ENCODE data around the gene CAPRIN1. TPM values are rescaled to one million over a fixed set of nuclear protein-coding genes. Genes with fewer than 3 reads are reported as not detected.

CAPRIN1 gene, protein sequence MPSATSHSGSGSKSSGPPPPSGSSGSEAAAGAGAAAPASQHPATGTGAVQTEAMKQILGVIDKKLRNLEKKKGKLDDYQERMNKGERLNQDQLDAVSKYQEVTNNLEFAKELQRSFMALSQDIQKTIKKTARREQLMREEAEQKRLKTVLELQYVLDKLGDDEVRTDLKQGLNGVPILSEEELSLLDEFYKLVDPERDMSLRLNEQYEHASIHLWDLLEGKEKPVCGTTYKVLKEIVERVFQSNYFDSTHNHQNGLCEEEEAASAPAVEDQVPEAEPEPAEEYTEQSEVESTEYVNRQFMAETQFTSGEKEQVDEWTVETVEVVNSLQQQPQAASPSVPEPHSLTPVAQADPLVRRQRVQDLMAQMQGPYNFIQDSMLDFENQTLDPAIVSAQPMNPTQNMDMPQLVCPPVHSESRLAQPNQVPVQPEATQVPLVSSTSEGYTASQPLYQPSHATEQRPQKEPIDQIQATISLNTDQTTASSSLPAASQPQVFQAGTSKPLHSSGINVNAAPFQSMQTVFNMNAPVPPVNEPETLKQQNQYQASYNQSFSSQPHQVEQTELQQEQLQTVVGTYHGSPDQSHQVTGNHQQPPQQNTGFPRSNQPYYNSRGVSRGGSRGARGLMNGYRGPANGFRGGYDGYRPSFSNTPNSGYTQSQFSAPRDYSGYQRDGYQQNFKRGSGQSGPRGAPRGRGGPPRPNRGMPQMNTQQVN
- polyA plus RNA-seq (2012; ENCODE audit: insufficient read length, low read depth) = 147 TPM

DNA sequence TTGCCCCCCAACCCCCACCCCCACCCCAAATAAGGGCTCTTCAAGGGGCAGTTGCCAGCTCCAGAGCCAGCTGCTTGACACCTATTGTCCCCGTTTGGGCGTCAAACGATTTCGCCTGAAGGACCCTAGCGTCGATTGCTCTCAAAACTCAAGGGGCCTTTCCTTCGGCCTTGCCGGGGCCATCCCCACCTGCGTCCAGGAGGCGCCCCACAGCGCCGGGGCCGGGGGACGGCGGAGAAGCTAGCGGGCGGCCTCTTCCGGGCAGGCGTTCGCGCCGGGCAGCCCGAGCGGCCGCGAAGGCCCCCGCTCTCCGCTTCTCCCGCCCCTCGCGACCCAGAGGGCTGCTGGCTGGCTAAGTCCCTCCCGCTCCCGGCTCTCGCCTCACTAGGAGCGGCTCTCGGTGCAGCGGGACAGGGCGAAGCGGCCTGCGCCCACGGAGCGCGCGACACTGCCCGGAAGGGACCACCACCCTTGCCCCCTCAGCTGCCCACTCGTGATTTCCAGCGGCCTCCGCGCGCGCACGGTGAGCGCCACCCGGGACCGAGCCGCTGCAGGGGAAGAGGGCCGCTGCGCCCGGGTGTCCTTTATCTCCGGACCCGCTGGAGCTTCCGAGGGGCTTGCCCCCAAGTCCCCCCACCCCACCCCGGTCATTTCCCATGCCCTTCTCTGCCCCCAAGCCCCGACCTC is at the start of gene CAPRIN1:
TSS of gene CAPRIN1 (plus strand) at position 383 of the 687 bp plus-strand sequence. CDS start 690 bp downstream, outside the sequence.
- TF ChIP-seq TAF1 (IDR thresholded peaks at IDR 0.05; ENCODE audit: borderline replicate concordance, insufficient read depth, low read length) (0 out of 2 replicates have a peak, but pooled peaks have one; percentile 8), POLR2AphosphoS5 (IDR thresholded peaks at IDR 0.05; ENCODE audit: low read depth, low read length) (peak; percentile 92), SIN3A (IDR thresholded peaks at IDR 0.05; ENCODE audit: borderline replicate concordance, insufficient read depth, low read length) (no peak; the same call in 1 of the 2 replicates)
- TF ChIP-seq, protein P1, sequence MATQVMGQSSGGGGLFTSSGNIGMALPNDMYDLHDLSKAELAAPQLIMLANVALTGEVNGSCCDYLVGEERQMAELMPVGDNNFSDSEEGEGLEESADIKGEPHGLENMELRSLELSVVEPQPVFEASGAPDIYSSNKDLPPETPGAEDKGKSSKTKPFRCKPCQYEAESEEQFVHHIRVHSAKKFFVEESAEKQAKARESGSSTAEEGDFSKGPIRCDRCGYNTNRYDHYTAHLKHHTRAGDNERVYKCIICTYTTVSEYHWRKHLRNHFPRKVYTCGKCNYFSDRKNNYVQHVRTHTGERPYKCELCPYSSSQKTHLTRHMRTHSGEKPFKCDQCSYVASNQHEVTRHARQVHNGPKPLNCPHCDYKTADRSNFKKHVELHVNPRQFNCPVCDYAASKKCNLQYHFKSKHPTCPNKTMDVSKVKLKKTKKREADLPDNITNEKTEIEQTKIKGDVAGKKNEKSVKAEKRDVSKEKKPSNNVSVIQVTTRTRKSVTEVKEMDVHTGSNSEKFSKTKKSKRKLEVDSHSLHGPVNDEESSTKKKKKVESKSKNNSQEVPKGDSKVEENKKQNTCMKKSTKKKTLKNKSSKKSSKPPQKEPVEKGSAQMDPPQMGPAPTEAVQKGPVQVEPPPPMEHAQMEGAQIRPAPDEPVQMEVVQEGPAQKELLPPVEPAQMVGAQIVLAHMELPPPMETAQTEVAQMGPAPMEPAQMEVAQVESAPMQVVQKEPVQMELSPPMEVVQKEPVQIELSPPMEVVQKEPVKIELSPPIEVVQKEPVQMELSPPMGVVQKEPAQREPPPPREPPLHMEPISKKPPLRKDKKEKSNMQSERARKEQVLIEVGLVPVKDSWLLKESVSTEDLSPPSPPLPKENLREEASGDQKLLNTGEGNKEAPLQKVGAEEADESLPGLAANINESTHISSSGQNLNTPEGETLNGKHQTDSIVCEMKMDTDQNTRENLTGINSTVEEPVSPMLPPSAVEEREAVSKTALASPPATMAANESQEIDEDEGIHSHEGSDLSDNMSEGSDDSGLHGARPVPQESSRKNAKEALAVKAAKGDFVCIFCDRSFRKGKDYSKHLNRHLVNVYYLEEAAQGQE (IDR thresholded peaks at IDR 0.05; ENCODE audit: insufficient read depth in 1 of 2, low read depth in 2 of 2, low read length in 2 of 2) = no peak

GRCh38 chr11:34002420-34002819 is 49.1 kb upstream of the CAPRIN1 start:
- TF ChIP-seq TAF1 (IDR thresholded peaks at IDR 0.05; ENCODE audit: borderline replicate concordance, insufficient read depth, low read length) (no peak), FOXP2 (optimal IDR thresholded peaks at IDR 0.05; ENCODE audit: borderline replicate concordance, extremely low read depth, extremely low read length, insufficient read depth) (no peak), POLR2AphosphoS5 (IDR thresholded peaks at IDR 0.05; ENCODE audit: low read depth, low read length) (no peak)
- TF ChIP-seq, protein P1 (IDR thresholded peaks at IDR 0.05; ENCODE audit: insufficient read depth in 1 of 2, low read depth in 2 of 2, low read length in 2 of 2) = no peak

DNA sequence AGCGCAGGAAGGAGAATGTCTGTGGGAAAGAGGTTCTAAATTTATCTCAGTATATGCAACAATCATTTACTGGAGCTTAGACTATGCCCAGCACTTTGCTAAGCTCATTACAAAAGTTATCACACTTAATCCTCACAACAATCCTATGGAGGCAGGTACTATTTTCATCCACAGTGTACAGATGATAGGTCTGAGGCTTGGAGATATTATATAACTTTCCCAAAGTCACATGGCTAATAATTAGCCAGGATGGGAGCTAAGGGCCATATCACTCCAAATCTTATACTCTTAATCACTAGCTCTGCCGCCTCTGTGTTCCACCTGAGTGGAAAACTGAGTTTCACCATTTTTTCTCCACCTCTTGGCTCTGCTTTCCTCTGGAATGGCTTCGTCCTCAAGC is 47.3 kb upstream of the CAPRIN1 start:
- TF ChIP-seq FOXP2 (optimal IDR thresholded peaks at IDR 0.05; ENCODE audit: borderline replicate concordance, extremely low read depth, extremely low read length, insufficient read depth) (no peak), POLR2AphosphoS5 (IDR thresholded peaks at IDR 0.05; ENCODE audit: low read depth, low read length) (no peak), TAF1 (IDR thresholded peaks at IDR 0.05; ENCODE audit: borderline replicate concordance, insufficient read depth, low read length) (no peak), SIN3A (IDR thresholded peaks at IDR 0.05; ENCODE audit: borderline replicate concordance, insufficient read depth, low read length) (no peak)
- TF ChIP-seq, protein P1 (IDR thresholded peaks at IDR 0.05; ENCODE audit: insufficient read depth in 1 of 2, low read depth in 2 of 2, low read length in 2 of 2) = no peak

GRCh38 chr11:34006876-34007275 is 44.7 kb upstream of the CAPRIN1 start:
- TF ChIP-seq FOXP2 (optimal IDR thresholded peaks at IDR 0.05; ENCODE audit: borderline replicate concordance, extremely low read depth, extremely low read length, insufficient read depth) = no peak
- no peak for TF ChIP-seq SIN3A (IDR thresholded peaks at IDR 0.05; ENCODE audit: borderline replicate concordance, insufficient read depth, low read length)
- no peak for TF ChIP-seq TAF1 (IDR thresholded peaks at IDR 0.05; ENCODE audit: borderline replicate concordance, insufficient read depth, low read length)
- TF ChIP-seq, protein P1 (IDR thresholded peaks at IDR 0.05; ENCODE audit: insufficient read depth in 1 of 2, low read depth in 2 of 2, low read length in 2 of 2) = no peak
- no peak for TF ChIP-seq POLR2AphosphoS5 (IDR thresholded peaks at IDR 0.05; ENCODE audit: low read depth, low read length)

Data from PFSK-1 (cell line).